Measurements from ENCODE around the gene HS3ST4.

GRCh38 chr16:25834101-25834500, 142.3 kb downstream of the HS3ST4 start:
- TF ChIP-seq CTCF (IDR thresholded peaks at IDR 0.05) (no peak), POLR2A (IDR thresholded peaks at IDR 0.05) (no peak)
